ENCODE results near the gene PCDHB13.
"Not testable (repeated sequence)": the region's sequence is repeated elsewhere in the genome, so short reads cannot be mapped to it uniquely, and the experiment has no call there.

The PCDHB13 gene

DNA sequence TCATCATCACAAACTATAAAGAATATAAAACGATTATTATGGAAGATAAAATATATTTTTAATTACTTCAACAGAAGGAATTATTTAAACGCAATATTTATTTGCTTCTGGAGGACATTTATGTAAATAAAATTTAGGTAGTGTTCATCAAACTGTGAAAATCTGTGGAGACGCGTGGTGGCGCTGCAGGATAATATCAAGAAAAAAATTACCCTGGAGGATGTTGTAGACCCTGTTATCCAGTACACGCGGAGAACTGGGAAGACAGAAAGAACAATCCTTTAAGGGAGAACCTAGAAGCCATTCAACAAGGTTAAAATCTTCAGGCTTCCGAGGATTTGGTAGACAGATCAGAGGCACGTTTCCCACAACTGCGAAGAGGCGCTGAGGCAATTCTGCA is 5.2 kb upstream of the PCDHB13 start, which contains the start of gene PCDHB12:
Gene PCDHB12, plus strand, starts transcription at position 242 of the 400 bp plus-strand sequence. CDS start 189 bp downstream, outside the sequence.
- DNase-seq, result no peak

DNA sequence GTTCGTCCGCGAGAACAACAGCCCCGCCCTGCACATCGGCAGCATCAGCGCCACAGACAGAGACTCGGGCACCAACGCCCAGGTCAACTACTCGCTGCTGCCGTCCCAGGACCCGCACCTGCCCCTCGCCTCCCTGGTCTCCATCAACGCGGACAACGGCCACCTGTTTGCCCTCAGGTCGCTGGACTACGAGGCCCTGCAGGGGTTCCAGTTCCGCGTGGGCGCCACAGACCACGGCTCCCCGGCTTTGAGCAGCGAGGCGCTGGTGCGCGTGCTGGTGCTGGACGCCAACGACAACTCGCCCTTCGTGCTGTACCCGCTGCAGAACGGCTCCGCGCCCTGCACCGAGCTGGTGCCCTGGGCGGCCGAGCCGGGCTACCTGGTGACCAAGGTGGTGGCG is 3.4 kb upstream of the PCDHB13 start:
- not testable (repeated sequence) for DNase-seq

DNA sequence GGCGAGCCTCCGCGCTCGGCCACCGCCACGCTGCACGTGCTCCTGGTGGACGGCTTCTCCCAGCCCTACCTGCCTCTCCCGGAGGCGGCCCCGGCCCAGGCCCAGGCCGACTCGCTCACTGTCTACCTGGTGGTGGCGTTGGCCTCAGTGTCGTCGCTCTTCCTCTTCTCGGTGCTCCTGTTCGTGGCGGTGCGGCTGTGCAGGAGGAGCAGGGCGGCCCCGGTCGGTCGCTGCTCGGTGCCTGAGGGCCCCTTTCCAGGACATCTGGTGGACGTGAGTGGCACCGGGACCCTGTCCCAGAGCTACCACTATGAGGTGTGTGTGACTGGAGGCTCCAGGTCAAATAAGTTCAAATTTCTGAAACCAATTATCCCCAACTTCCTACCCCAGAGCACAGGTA is 2.9 kb upstream of the PCDHB13 start:
- not testable (repeated sequence) for DNase-seq

DNA sequence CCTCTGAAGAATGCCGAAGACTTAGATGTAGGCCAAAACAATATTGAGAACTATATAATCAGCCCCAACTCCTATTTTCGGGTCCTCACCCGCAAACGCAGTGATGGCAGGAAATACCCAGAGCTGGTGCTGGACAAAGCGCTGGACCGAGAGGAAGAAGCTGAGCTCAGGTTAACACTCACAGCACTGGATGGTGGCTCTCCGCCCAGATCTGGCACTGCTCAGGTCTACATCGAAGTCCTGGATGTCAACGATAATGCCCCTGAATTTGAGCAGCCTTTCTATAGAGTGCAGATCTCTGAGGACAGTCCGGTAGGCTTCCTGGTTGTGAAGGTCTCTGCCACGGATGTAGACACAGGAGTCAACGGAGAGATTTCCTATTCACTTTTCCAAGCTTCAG is 864 bp downstream of the PCDHB13 start:
- not testable (repeated sequence) for DNase-seq

DNA sequence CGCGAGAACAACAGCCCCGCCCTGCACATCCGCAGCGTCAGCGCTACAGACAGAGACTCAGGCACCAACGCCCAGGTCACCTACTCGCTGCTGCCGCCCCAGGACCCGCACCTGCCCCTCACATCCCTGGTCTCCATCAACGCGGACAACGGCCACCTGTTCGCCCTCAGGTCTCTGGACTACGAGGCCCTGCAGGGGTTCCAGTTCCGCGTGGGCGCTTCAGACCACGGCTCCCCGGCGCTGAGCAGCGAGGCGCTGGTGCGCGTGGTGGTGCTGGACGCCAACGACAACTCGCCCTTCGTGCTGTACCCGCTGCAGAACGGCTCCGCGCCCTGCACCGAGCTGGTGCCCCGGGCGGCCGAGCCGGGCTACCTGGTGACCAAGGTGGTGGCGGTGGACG is 1.8 kb downstream of the PCDHB13 start:
- DNase-seq, result not testable (repeated sequence)

DNA sequence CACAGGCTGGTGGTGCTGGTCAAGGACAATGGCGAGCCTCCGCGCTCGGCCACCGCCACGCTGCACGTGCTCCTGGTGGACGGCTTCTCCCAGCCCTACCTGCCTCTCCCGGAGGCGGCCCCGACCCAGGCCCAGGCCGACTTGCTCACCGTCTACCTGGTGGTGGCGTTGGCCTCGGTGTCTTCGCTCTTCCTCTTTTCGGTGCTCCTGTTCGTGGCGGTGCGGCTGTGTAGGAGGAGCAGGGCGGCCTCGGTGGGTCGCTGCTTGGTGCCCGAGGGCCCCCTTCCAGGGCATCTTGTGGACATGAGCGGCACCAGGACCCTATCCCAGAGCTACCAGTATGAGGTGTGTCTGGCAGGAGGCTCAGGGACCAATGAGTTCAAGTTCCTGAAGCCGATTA is 2.3 kb downstream of the PCDHB13 start:
- not testable (repeated sequence) for DNase-seq

DNA sequence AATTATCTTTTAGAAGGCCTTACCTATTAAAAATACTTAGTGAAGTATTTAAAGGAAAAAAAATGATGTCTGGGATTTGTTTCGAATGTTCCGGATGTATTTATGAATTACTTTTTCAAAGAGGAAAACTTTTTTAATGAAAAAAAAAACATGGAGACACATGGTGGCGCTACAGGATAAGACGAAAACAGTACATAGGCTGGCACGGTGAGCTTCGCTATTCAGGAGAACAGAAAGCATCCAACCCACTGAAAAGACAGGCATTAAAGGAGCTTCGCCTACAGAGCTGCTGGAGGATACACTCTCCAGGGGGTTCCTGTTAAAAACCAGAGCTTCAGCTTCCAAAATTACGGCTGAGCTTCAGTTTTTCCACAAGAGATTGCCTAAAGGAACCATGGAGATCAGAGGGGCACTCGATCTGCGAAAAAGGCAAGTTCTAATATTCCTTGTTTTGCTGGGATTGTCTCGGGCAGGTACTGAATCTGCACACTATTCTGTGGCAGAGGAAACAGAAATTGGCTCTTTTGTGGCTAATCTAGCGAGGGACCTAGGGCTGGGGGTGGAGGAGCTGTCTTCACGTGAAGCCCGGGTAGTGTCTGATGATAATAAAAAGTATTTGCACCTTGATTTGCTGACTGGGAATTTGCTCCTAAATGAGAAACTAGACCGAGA is 9.5 kb downstream of the PCDHB13 start, which contains the start of gene PCDHB14:
Gene PCDHB14, plus strand, starts transcription at position 232 of the 672 bp plus-strand sequence. Its CDS starts 163 bp downstream, at position 395.
- DNase-seq, result peak; percentile 8

DNA sequence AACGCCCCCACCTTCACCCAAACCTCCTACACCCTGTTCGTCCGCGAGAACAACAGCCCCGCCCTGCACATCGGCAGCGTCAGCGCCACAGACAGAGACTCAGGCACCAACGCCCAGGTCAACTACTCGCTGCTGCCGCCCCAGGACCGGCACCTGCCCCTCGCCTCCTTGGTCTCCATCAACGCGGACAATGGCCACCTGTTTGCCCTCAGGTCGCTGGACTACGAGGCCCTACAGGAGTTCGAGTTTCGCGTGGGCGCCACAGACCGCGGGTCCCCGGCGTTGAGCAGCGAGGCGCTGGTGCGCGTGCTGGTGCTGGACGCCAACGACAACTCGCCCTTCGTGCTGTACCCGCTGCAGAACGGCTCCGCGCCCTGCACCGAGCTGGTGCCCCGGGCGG is 11.1 kb downstream of the PCDHB13 start:
- DNase-seq, result not testable (repeated sequence)

DNA sequence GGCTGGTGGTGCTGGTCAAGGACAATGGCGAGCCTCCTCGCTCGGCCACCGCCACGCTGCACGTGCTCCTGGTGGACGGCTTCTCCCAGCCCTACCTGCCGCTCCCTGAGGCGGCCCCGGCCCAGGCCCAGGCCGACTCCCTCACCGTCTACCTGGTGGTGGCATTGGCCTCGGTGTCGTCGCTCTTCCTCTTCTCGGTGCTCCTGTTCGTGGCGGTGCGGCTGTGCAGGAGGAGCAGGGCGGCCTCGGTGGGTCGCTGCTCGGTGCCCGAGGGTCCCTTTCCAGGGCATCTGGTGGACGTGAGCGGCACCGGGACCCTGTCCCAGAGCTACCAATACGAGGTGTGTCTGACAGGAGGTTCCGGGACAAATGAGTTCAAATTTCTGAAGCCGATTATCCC is 11.7 kb downstream of the PCDHB13 start:
- not testable (repeated sequence) for DNase-seq

DNA sequence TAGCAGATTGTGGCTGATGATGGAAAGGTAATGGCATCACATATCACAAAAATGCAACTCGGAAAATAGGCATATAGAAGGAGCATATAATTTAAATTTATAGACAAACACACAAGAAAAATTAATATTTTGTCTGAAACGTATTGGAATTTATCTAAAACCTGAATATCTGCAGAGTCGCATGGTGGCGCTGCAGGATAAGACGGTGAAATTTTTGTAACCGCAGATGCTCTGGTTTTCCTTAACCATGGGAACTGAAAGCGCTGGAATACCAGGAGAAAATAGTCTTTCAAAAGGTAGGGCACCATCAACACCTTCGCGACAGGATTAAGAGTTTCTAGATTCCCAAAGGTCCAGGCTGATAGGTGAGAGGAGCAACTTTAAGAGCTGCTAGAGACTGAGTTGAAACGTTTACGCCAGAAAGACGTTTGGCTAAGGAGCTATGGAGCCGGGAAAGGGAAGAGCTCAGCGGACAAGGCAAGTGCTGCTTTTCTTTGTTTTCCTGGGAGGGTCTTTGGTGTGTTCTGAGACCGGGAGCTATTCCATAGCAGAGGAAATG is 20.5 kb downstream of the PCDHB13 start:
- DNase-seq, result no peak

DNA sequence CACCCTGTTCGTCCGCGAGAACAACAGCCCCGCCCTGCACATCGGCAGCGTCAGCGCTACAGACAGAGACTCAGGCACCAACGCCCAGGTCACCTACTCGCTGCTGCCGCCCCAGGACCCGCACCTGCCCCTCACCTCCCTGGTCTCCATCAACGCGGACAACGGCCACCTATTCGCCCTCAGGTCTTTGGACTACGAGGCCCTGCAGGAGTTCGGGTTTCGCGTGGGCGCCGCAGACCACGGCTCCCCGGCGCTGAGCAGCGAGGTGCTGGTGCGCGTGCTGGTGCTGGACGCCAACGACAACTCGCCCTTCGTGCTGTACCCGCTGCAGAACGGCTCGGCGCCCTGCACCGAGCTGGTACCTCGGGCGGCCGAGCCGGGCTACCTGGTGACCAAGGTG is 22.2 kb downstream of the PCDHB13 start:
- DNase-seq, result not testable (repeated sequence)

DNA sequence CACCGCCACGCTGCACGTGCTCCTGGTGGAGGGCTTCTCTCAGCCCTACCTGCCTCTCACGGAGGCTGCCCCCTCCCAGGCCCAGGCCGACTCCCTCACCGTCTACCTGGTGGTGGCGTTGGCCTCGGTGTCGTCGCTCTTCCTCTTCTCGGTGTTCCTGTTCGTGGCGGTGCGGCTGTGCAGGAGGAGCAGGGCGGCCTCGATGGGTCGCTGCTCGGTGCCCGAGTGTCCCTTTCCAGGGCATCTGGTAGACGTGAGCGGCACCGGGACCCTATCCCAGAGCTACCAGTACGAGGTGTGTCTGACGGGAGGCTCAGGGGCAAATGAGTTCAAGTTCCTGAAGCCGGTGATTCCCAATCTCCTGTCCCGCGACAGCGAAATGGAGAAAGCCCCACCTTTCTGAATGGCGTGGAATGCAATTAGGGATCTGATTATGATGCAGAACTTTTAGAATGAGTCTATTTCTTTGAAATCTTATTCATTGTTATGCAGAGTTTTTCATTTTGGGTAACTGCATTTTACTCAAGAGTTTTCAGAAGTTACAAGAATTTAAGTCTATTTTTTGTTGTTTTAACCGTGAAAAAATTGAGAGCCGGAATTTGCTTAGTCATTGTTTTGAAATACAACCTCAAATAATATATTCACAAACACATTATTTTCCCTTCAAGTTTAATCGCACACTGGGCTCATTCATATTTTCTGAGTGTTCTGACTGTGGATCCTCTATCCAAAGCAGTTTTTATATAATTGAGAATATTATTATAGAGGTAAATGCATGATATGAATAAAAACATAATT is 23.0 kb downstream of the PCDHB13 start:
- DNase-seq, result no peak

DNA sequence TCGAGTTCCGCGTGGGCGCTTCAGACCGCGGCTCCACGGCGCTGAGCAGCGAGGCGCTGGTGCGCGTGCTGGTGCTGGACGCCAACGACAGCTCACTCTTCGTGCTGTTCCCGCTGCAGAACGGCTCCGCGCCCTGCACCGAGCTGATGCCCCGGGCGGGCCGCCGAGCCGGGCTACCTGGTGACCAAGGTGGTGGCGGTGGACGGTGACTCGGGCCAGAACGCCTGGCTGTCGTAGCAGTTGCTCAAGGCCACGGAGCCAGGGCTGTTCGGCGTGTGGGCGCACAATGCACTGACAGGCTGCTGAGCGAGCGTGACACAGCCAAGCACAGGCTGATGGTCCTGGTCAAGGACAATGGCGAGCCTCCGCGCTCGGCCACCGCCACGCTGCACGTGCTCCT is 27.8 kb downstream of the PCDHB13 start:
- no peak for DNase-seq

DNA sequence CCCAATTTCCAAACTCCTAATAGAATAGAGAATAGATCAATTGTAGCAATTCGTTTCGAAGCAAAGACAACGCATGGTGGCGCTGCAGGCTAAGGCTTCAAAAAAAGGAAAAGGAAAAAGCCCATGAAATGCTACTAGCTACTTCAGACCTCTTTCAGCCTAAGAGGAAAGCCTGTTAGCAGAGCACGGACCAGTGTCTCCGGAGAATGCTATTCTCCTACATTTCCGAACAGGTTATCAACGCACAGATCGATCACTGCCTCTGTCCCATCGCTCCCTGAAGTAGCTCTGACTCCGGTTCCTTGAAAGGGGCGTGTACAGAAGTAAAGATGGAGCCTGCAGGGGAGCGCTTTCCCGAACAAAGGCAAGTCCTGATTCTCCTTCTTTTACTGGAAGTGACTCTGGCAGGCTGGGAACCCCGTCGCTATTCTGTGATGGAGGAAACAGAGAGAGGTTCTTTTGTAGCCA is 31.6 kb downstream of the PCDHB13 start, which contains the start of gene PCDHB15:
Gene PCDHB15, plus strand, starts transcription at position 146 of the 468 bp plus-strand sequence. Its CDS starts 184 bp downstream, at position 330.
- DNase-seq, result no peak

DNA sequence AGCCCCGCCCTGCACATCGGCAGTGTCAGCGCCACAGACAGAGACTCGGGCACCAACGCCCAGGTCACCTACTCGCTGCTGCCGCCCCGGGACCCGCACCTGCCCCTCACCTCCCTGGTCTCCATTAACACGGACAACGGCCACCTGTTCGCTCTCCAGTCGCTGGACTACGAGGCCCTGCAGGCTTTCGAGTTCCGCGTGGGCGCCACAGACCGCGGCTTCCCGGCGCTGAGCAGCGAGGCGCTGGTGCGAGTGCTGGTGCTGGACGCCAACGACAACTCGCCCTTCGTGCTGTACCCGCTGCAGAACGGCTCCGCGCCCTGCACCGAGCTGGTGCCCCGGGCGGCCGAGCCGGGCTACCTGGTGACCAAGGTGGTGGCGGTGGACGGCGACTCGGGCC is 33.3 kb downstream of the PCDHB13 start:
- not testable (repeated sequence) for DNase-seq

DNA sequence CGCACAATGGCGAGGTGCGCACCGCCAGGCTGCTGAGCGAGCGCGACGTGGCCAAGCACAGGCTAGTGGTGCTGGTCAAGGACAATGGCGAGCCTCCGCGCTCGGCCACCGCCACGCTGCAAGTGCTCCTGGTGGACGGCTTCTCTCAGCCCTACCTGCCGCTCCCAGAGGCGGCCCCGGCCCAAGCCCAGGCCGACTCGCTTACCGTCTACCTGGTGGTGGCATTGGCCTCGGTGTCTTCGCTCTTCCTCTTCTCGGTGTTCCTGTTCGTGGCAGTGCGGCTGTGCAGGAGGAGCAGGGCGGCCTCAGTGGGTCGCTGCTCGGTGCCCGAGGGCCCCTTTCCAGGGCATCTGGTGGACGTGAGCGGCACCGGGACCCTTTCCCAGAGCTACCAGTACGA is 33.7 kb downstream of the PCDHB13 start:
- not testable (repeated sequence) for DNase-seq

DNA sequence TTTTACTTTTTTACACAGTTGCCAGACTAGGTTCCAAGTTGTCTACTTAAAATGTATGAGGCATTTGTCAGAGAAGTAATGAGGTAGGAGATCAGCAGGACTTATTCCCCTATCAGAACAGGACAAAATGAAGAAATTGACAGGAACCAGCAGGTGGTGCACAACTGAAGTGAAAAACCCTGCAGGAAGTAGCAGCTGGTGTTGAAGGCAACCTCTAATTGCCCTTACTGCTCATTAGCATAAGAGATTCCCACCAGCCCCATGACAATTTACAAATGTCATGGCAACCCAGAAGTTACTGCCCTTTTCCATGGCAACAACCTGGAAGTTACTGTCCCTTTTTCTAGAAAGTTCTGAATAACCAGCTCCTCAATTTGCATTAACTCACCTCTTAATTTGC is 36.9 kb downstream of the PCDHB13 start:
- no peak for DNase-seq

DNA sequence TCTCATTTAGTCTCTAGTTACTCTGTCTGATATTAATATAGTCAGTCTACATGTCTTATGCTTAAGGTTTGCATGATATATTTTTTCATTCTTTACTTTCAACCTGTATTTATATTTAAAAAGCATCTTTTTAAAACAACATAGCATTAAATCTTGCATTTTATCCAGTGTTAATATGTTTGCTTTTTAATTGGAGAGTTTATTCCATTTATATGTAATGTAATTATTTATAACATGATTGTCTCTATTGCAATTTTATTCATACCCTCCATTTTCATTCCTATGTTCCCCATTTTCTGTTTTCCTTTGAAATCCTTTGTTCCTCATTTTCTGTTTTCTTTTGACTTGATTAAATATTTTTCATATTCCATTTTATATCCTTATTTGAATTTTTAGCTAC is 44.7 kb downstream of the PCDHB13 start:
- no peak for DNase-seq

DNA sequence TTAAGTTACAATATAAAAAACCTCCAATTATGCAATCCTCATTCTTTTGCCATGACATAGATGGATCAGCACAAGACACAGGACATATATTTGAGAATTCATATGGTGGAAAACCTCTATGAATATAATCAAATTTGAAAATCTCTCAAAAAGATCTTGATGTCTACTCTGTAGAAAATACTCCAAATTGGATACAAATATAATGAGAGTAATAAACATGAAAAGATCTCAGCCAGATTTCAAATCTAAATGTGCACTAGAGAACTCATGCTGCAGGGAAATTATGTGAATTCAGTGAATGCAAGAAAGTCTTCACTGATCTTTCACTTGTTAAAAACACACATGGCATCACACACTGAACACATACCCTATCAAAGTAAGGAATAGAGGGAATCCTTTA is 45.2 kb downstream of the PCDHB13 start:
- no peak for DNase-seq

DNA sequence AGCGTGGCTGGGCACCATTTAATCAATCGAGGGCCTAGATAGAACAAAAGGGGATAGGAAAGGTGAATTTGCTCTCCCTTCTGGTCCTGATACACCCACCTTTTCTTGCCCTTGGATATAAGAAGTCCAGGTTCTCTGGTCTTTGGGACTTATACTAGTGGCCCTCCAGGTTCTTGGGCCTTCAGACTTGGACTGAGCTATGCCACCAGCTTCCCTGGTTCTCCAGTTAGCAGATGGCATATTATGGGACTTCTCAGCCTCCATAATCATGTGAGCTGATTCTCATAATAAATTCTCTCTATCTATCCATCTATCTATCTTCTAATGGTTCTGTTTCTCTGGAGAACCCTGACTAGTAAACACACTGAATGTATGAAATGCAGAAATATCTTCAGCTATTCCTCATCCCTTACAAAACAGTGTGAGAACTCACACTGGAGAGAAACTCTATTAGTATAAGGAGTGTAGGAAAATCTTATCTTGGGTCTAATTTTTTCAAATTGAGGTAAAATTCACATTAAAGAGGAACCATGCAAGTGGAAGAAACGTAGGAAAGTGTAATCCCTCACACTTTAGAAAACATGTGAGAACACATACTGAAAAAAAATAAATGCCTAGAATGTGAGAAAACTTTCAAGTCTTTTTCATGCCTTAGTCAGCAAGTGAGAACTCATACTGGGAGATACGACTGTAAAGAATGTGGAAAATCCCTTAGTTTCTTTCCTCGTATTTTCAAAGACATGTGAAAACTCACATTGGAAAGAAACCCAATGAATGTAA is 46.9 kb downstream of the PCDHB13 start:
- DNase-seq, result no peak

DNA sequence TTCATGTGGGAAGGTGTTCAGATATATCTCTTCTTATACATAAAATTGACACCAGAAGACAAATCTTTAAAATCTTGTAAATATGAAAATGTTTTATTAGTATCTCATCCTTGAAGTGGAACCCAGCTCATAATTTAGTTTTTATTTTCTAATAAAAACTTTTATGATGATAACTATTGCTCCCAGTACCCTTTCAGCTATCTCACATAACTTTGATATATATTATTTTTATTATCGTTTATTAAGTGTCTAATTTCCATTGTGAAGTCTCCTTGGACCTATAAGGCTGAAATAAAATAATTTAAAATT is 47.5 kb downstream of the PCDHB13 start:
- DNase-seq, result no peak

All from fibroblast of upper back skin (primary cell).